Measurements from ENCODE around the gene DENND2A.

DNA sequence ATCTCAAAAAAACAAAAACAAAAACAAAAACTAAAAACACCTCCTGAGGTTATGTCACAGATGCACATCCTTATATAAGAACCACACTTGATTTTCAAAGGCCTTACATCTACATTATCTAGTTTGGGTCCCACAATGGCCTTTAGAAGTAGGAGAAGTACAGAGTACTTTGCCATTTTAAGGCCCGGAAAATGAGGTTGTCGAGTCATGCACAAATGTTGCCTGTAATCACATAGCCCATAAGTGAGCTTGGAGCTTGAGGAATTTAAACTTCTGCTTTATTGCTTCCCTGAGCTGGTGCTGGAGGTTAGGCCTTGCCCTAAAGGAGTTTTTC, 151.6 kb downstream of the DENND2A start:
- TF ChIP-seq, protein P1, sequence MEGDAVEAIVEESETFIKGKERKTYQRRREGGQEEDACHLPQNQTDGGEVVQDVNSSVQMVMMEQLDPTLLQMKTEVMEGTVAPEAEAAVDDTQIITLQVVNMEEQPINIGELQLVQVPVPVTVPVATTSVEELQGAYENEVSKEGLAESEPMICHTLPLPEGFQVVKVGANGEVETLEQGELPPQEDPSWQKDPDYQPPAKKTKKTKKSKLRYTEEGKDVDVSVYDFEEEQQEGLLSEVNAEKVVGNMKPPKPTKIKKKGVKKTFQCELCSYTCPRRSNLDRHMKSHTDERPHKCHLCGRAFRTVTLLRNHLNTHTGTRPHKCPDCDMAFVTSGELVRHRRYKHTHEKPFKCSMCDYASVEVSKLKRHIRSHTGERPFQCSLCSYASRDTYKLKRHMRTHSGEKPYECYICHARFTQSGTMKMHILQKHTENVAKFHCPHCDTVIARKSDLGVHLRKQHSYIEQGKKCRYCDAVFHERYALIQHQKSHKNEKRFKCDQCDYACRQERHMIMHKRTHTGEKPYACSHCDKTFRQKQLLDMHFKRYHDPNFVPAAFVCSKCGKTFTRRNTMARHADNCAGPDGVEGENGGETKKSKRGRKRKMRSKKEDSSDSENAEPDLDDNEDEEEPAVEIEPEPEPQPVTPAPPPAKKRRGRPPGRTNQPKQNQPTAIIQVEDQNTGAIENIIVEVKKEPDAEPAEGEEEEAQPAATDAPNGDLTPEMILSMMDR (IDR thresholded peaks at IDR 0.05), result no peak
- no peak for TF ChIP-seq POLR2A (IDR thresholded peaks at IDR 0.05)
